ENCODE results near the gene SLC25A42.

GRCh38 chr19:19064811-19065745 lies 1.3 kb downstream of the SLC25A42 start:
- TF ChIP-seq, protein P1, sequence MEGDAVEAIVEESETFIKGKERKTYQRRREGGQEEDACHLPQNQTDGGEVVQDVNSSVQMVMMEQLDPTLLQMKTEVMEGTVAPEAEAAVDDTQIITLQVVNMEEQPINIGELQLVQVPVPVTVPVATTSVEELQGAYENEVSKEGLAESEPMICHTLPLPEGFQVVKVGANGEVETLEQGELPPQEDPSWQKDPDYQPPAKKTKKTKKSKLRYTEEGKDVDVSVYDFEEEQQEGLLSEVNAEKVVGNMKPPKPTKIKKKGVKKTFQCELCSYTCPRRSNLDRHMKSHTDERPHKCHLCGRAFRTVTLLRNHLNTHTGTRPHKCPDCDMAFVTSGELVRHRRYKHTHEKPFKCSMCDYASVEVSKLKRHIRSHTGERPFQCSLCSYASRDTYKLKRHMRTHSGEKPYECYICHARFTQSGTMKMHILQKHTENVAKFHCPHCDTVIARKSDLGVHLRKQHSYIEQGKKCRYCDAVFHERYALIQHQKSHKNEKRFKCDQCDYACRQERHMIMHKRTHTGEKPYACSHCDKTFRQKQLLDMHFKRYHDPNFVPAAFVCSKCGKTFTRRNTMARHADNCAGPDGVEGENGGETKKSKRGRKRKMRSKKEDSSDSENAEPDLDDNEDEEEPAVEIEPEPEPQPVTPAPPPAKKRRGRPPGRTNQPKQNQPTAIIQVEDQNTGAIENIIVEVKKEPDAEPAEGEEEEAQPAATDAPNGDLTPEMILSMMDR (IDR thresholded peaks at IDR 0.05) = no peak
- TF ChIP-seq MAFK (IDR thresholded peaks at IDR 0.05; ENCODE audit: partially characterized antibody) = no peak
- no peak for TF ChIP-seq BHLHE40 (IDR thresholded peaks at IDR 0.05; ENCODE audit: low read depth, low read length)
- TF ChIP-seq, protein P2, sequence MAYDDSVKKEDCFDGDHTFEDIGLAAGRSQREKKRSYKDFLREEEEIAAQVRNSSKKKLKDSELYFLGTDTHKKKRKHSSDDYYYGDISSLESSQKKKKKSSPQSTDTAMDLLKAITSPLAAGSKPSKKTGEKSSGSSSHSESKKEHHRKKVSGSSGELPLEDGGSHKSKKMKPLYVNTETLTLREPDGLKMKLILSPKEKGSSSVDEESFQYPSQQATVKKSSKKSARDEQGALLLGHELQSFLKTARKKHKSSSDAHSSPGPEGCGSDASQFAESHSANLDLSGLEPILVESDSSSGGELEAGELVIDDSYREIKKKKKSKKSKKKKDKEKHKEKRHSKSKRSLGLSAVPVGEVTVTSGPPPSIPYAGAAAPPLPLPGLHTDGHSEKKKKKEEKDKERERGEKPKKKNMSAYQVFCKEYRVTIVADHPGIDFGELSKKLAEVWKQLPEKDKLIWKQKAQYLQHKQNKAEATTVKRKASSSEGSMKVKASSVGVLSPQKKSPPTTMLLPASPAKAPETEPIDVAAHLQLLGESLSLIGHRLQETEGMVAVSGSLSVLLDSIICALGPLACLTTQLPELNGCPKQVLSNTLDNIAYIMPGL (CRISPR knock-in tag; IDR thresholded peaks at IDR 0.05; ENCODE audit: borderline replicate concordance) = no peak
- TF ChIP-seq POLR2A (IDR thresholded peaks at IDR 0.05; ENCODE audit: low read length) = no peak
- no peak for TF ChIP-seq CBX2 (IDR thresholded peaks at IDR 0.05; ENCODE audit: borderline replicate concordance, low read depth)
- no peak for TF ChIP-seq EP300 (IDR thresholded peaks at IDR 0.05)
- TF ChIP-seq PHF8 (IDR thresholded peaks at IDR 0.05; ENCODE audit: borderline replicate concordance, low read depth) = no peak
- no peak for TF ChIP-seq SMC3 (IDR thresholded peaks at IDR 0.05)
